Measurements from ENCODE around the gene GATA2. TPM values are rescaled to one million over a fixed set of nuclear protein-coding genes. Genes with fewer than 3 reads are reported as not detected.

Gene GATA2
- total RNA-seq, 1 experiment from 2014 or later = 12.5 TPM

DNA sequence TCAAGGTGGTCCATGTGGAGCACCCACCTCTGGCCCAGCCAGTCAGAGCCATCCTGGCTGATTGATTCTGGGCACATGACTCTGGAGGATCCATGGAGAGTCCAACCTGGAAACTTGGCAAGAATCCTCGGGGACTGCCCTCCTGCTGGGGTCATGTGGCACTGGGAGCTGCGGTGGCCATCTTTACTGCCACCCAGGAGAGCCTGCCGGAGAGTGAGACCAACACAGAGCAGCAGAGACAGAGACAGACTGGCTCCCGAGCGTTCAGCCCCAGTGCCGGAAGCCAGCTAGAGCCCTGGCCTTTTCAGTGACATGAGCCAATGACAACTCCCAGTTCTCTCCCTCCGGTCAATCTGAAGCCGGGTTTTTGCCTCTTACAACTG, 11.5 kb upstream of the GATA2 start:
- TF ChIP-seq, protein P1, sequence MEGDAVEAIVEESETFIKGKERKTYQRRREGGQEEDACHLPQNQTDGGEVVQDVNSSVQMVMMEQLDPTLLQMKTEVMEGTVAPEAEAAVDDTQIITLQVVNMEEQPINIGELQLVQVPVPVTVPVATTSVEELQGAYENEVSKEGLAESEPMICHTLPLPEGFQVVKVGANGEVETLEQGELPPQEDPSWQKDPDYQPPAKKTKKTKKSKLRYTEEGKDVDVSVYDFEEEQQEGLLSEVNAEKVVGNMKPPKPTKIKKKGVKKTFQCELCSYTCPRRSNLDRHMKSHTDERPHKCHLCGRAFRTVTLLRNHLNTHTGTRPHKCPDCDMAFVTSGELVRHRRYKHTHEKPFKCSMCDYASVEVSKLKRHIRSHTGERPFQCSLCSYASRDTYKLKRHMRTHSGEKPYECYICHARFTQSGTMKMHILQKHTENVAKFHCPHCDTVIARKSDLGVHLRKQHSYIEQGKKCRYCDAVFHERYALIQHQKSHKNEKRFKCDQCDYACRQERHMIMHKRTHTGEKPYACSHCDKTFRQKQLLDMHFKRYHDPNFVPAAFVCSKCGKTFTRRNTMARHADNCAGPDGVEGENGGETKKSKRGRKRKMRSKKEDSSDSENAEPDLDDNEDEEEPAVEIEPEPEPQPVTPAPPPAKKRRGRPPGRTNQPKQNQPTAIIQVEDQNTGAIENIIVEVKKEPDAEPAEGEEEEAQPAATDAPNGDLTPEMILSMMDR (IDR thresholded peaks at IDR 0.05; ENCODE audit: insufficient read depth in 1 of 2, low read depth in 1 of 2, low read length in 1 of 2, severe bottlenecking in 1 of 2, unreplicated experiment in 1 of 2) = no peak
- no peaks in the 10 kb centered on the region for H3K27me3 Mint-ChIP-seq (ENCODE audit: insufficient read depth, unreplicated experiment)

DNA sequence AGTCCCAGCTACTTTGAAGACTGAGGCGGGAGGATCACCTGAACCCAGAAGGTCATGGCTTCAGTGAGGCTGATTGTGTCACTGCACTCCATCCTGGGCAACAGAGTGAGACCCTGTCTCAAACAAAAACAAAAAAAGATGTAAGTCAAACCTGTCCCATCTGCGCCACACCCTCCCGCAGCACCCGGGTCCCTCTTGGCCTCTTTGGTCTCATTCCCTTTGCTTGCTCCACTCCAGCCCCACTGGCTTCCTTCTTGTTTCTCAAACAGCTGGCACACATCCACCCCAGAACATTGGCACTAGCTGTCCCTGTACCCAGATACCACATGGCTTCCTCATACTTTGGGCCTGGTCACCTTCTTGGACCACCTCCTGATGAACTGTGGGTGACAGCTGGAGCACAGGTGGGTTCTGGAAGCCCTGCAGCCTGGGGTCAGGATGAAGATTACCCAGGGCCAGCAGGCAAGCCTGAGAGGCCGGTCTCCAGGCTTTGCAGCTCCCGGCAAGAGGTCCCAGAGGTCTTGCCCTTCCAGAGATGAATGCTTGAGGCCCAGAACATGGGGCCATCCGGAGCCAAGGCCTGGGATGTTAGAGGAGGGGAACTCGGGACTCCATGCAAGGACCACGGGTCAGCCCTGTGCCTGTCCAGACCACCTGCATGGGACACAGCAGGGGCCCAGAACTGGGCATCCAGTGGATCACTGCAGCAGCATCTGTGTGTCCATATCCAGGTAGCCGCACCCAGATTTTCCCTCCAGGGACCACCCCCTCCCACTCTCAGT, 10.9 kb upstream of the GATA2 start:
- no peaks in the 10 kb centered on the region for H3K9me3 Mint-ChIP-seq (ENCODE audit: unreplicated experiment)
- POLR2A ChIA-PET = no interaction called here
- peaks cover 24% of the 10 kb centered on the region for H3K36me3 Mint-ChIP-seq (ENCODE audit: insufficient read depth, unreplicated experiment)
- DNase-seq = no peak
- H3K27ac Mint-ChIP-seq (ENCODE audit: unreplicated experiment) = peak overlapping the region; percentile 83
- H3K9me3 ChIP-seq = no peaks in the 10 kb centered on the region
- no peaks in the 10 kb centered on the region for H3K36me3 ChIP-seq (ENCODE audit: control insufficient read depth, insufficient read depth, low read length)
- TF ChIP-seq, protein P1 (IDR thresholded peaks at IDR 0.05; ENCODE audit: insufficient read depth in 1 of 2, low read depth in 1 of 2, low read length in 1 of 2, severe bottlenecking in 1 of 2, unreplicated experiment in 1 of 2) = no peak
- H3K27me3 ChIP-seq (replicated peaks; ENCODE audit: control insufficient read depth, insufficient read depth, low read length) = no peaks in the 10 kb centered on the region
- no peak overlapping the region for H3K4me3 ChIP-seq (ENCODE audit: low read depth, low read length)
- H3K4me1 ChIP-seq = peaks cover 16% of the 10 kb centered on the region
- no TSS peak for BruUV-seq (replicated peaks)
- H3K4me1 Mint-ChIP-seq (ENCODE audit: low read depth, unreplicated experiment) = peaks cover 8% of the 10 kb centered on the region
- no peak overlapping the region for H3K4me3 Mint-ChIP-seq (ENCODE audit: unreplicated experiment)
- CTCF ChIA-PET = interaction anchor here (1.1 kb wide), 1 partner anchor 101 kb away, joined by 3 read pairs; no protein-coding TSS in a partner anchor
- intact Hi-C loops (cut with micrococcal nuclease; ENCODE audit: unreplicated experiment) = loop anchor here (2.0 to 5.0 kb wide), 3 partner anchors 77 to 407 kb away; no protein-coding TSS in a partner anchor
- no peaks in the 10 kb centered on the region for H3K27me3 Mint-ChIP-seq (ENCODE audit: insufficient read depth, unreplicated experiment)

More for the DNA sequence above, 11.5 kb upstream of the GATA2 start:
- Mint-ChIP-seq H3K4me1 (ENCODE audit: low read depth, unreplicated experiment) (peaks cover 8% of the 10 kb centered on the region), H3K4me3 (ENCODE audit: unreplicated experiment) (no peak overlapping the region), H3K9me3 (ENCODE audit: unreplicated experiment) (no peaks in the 10 kb centered on the region), H3K27ac (ENCODE audit: unreplicated experiment) (peak overlapping the region; percentile 83), H3K36me3 (ENCODE audit: insufficient read depth, unreplicated experiment) (peaks cover 24% of the 10 kb centered on the region)
- H3K27me3 ChIP-seq (replicated peaks; ENCODE audit: control insufficient read depth, insufficient read depth, low read length) = no peaks in the 10 kb centered on the region
- POLR2A ChIA-PET = no interaction called here
- no peak overlapping the region for H3K4me3 ChIP-seq (ENCODE audit: low read depth, low read length)
- intact Hi-C loops (cut with micrococcal nuclease; ENCODE audit: unreplicated experiment) = loop anchor here (5.0 kb wide), 1 partner anchor 407 kb away; no protein-coding TSS in a partner anchor
- DNase-seq = no peak
- no peaks in the 10 kb centered on the region for H3K36me3 ChIP-seq (ENCODE audit: control insufficient read depth, insufficient read depth, low read length)
- no peaks in the 10 kb centered on the region for H3K9me3 ChIP-seq
- CTCF ChIA-PET = no interaction called here
- BruUV-seq (replicated peaks) = no TSS peak
- H3K4me1 ChIP-seq = peaks cover 16% of the 10 kb centered on the region

DNA sequence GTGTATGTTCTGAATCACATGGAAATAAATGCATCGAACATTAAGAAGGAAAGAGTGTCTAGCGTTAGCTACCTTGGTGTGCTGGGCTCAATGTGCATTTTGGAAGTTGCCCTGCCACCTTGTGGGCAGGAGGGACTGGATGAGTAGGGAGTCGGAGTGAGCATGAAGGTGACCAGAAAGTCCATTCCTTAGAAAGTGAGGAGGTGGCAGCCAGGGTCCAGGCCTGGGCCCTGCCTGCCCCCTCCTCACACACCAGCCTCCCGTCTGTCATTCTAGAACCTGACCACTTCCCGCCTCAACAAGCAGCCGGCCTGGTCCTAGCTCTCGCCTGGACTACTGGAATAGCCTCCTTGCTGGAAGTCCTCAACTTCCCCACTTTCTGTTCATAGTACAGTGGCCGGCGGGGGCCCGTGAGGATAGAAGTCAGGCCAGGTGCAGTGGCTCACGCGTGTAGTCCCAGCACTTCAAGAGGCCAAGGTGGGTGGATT, 10.2 kb upstream of the GATA2 start:
- H3K4me3 Mint-ChIP-seq (ENCODE audit: unreplicated experiment) = no peak overlapping the region
- no peak overlapping the region for H3K27ac Mint-ChIP-seq (ENCODE audit: unreplicated experiment)
- H3K4me1 Mint-ChIP-seq (ENCODE audit: low read depth, unreplicated experiment) = peaks cover 8% of the 10 kb centered on the region
- POLR2A ChIA-PET = no interaction called here
- CTCF ChIA-PET = interaction anchor here (0.9 to 1.1 kb wide), 2 partner anchors 102 to 196 kb away, joined by 3 to 4 read pairs; no protein-coding TSS in a partner anchor
- intact Hi-C loops (cut with micrococcal nuclease; ENCODE audit: unreplicated experiment) = loop anchor here (2.0 to 5.0 kb wide), 3 partner anchors 76 to 406 kb away; no protein-coding TSS in a partner anchor
- Histone ChIP-seq H3K4me3 (ENCODE audit: low read depth, low read length) (no peak overlapping the region), H3K4me1 (peaks cover 16% of the 10 kb centered on the region), H3K36me3 (ENCODE audit: control insufficient read depth, insufficient read depth, low read length) (no peaks in the 10 kb centered on the region), H3K27me3 (replicated peaks; ENCODE audit: control insufficient read depth, insufficient read depth, low read length) (no peaks in the 10 kb centered on the region), H3K9me3 (no peaks in the 10 kb centered on the region)
- peaks cover 24% of the 10 kb centered on the region for H3K36me3 Mint-ChIP-seq (ENCODE audit: insufficient read depth, unreplicated experiment)
- no TSS peak for BruUV-seq (replicated peaks)
- H3K9me3 Mint-ChIP-seq (ENCODE audit: unreplicated experiment) = no peaks in the 10 kb centered on the region
- DNase-seq = peak in 1 of 2 experiments; percentile 54
- no peaks in the 10 kb centered on the region for H3K27me3 Mint-ChIP-seq (ENCODE audit: insufficient read depth, unreplicated experiment)
- TF ChIP-seq, protein P1 (IDR thresholded peaks at IDR 0.05; ENCODE audit: insufficient read depth in 1 of 2, low read depth in 1 of 2, low read length in 1 of 2, severe bottlenecking in 1 of 2, unreplicated experiment in 1 of 2) = peak in 1 of 2 experiments; percentile 59

Measured in Caco-2 (cell line).